Measurements from ENCODE around the gene PRR23E. TPM values are rescaled to one million over a fixed set of nuclear protein-coding genes. Genes with fewer than 3 reads are reported as not detected.

The PRR23E gene
- total RNA-seq, 1 donor from 2014 or later, result not detected

GRCh38 chr3:127161236-127161635, 31.7 kb upstream of the PRR23E start:
- Mint-ChIP-seq H3K4me3 (ENCODE audit: unreplicated experiment) (no peak overlapping the region), H3K27ac (ENCODE audit: unreplicated experiment) (no peak overlapping the region), H3K4me1 (ENCODE audit: low read depth, unreplicated experiment) (no peaks in the 10 kb centered on the region), H3K36me3 (ENCODE audit: low read depth, unreplicated experiment) (no peaks in the 10 kb centered on the region), H3K9me3 (ENCODE audit: unreplicated experiment) (peaks cover 9% of the 10 kb centered on the region), H3K27me3 (ENCODE audit: low read depth, unreplicated experiment) (peaks cover 40% of the 10 kb centered on the region)
- H3K79me2 ChIP-seq (ENCODE audit: insufficient read depth, low read length), result no peaks in the 10 kb centered on the region
- no peaks in the 10 kb centered on the region for H4K20me1 ChIP-seq (ENCODE audit: insufficient read depth, low read length)
- TF ChIP-seq CTCF (IDR thresholded peaks at IDR 0.05; ENCODE audit: insufficient read depth, low read depth, low read length) (no peak), EZH2 (IDR thresholded peaks at IDR 0.05; ENCODE audit: insufficient read depth, low read length) (no peak)
- peaks cover 6% of the 10 kb centered on the region for H3K27me3 ChIP-seq (ENCODE audit: insufficient read depth, low read length)
- no peaks in the 10 kb centered on the region for H3K9me3 ChIP-seq (ENCODE audit: insufficient read depth, low read depth, low read length)
- H3K4me3 ChIP-seq (ENCODE audit: insufficient read depth, low read depth, low read length), result no peak overlapping the region
- H3K36me3 ChIP-seq (ENCODE audit: insufficient read depth, low read length), result no peaks in the 10 kb centered on the region
- no peak for DNase-seq (ENCODE audit: low read depth)
- H3K4me2 ChIP-seq (ENCODE audit: low read length), result no peak overlapping the region
- FAIRE-seq, result no peak
- H3K9ac ChIP-seq (ENCODE audit: low read length), result no peak overlapping the region
- H3K4me1 ChIP-seq (ENCODE audit: insufficient read depth, low read length), result no peaks in the 10 kb centered on the region
- H3K27ac ChIP-seq (ENCODE audit: low read depth, low read length), result no peak overlapping the region
- H2AFZ ChIP-seq (ENCODE audit: low read depth, low read length), result no peak overlapping the region

- no peak overlapping the region for H3K4me2 ChIP-seq (ENCODE audit: low read length)
- no peaks in the 10 kb centered on the region for H3K4me1 Mint-ChIP-seq (ENCODE audit: low read depth, unreplicated experiment)
- H3K9me3 Mint-ChIP-seq (ENCODE audit: unreplicated experiment), result peaks cover 9% of the 10 kb centered on the region
- no peak overlapping the region for H3K4me3 ChIP-seq (ENCODE audit: insufficient read depth, low read depth, low read length)
- H2AFZ ChIP-seq (ENCODE audit: low read depth, low read length), result no peak overlapping the region
- no peak overlapping the region for H3K9ac ChIP-seq (ENCODE audit: low read length)
- H3K27ac ChIP-seq (ENCODE audit: low read depth, low read length), result no peak overlapping the region
- H3K4me3 Mint-ChIP-seq (ENCODE audit: unreplicated experiment), result no peak overlapping the region
- no peaks in the 10 kb centered on the region for H3K9me3 ChIP-seq (ENCODE audit: insufficient read depth, low read depth, low read length)
- H3K27me3 Mint-ChIP-seq (ENCODE audit: low read depth, unreplicated experiment), result peaks cover 47% of the 10 kb centered on the region
- TF ChIP-seq CTCF (IDR thresholded peaks at IDR 0.05; ENCODE audit: insufficient read depth, low read depth, low read length), result no peak
- no peak for TF ChIP-seq EZH2 (IDR thresholded peaks at IDR 0.05; ENCODE audit: insufficient read depth, low read length)
- no peaks in the 10 kb centered on the region for H3K79me2 ChIP-seq (ENCODE audit: insufficient read depth, low read length)
- DNase-seq (ENCODE audit: low read depth) (no peak), FAIRE-seq (no peak)
- H3K4me1 ChIP-seq (ENCODE audit: insufficient read depth, low read length), result no peaks in the 10 kb centered on the region
- H4K20me1 ChIP-seq (ENCODE audit: insufficient read depth, low read length), result no peaks in the 10 kb centered on the region
- no peaks in the 10 kb centered on the region for H3K36me3 Mint-ChIP-seq (ENCODE audit: low read depth, unreplicated experiment)
- H3K27ac Mint-ChIP-seq (ENCODE audit: unreplicated experiment), result no peak overlapping the region
- H3K36me3 ChIP-seq (ENCODE audit: insufficient read depth, low read length), result no peaks in the 10 kb centered on the region
- peaks cover 6% of the 10 kb centered on the region for H3K27me3 ChIP-seq (ENCODE audit: insufficient read depth, low read length)
Measured at GRCh38 chr3:127161973-127162579, 30.9 kb upstream of the PRR23E start.

GRCh38 chr3:127162947-127163645, 29.8 kb upstream of the PRR23E start:
- H3K9me3 ChIP-seq (ENCODE audit: insufficient read depth, low read depth, low read length), result no peaks in the 10 kb centered on the region
- H3K9ac ChIP-seq (ENCODE audit: low read length), result no peak overlapping the region
- TF ChIP-seq EZH2 (IDR thresholded peaks at IDR 0.05; ENCODE audit: insufficient read depth, low read length), result no peak
- TF ChIP-seq CTCF (IDR thresholded peaks at IDR 0.05; ENCODE audit: insufficient read depth, low read depth, low read length), result no peak
- no peak overlapping the region for H3K27ac ChIP-seq (ENCODE audit: low read depth, low read length)
- H3K4me1 Mint-ChIP-seq (ENCODE audit: low read depth, unreplicated experiment), result no peaks in the 10 kb centered on the region
- peaks cover 6% of the 10 kb centered on the region for H3K27me3 ChIP-seq (ENCODE audit: insufficient read depth, low read length)
- H3K36me3 Mint-ChIP-seq (ENCODE audit: low read depth, unreplicated experiment), result no peaks in the 10 kb centered on the region
- no peaks in the 10 kb centered on the region for H3K79me2 ChIP-seq (ENCODE audit: insufficient read depth, low read length)
- H3K36me3 ChIP-seq (ENCODE audit: insufficient read depth, low read length), result no peaks in the 10 kb centered on the region
- H3K4me1 ChIP-seq (ENCODE audit: insufficient read depth, low read length), result no peaks in the 10 kb centered on the region
- H3K27ac Mint-ChIP-seq (ENCODE audit: unreplicated experiment), result no peak overlapping the region
- peaks cover 9% of the 10 kb centered on the region for H3K9me3 Mint-ChIP-seq (ENCODE audit: unreplicated experiment)
- H3K27me3 Mint-ChIP-seq (ENCODE audit: low read depth, unreplicated experiment), result peaks cover 54% of the 10 kb centered on the region
- FAIRE-seq (no peak), DNase-seq (ENCODE audit: low read depth) (no peak)
- H4K20me1 ChIP-seq (ENCODE audit: insufficient read depth, low read length), result no peaks in the 10 kb centered on the region
- no peak overlapping the region for H3K4me3 Mint-ChIP-seq (ENCODE audit: unreplicated experiment)
- H3K4me3 ChIP-seq (ENCODE audit: insufficient read depth, low read depth, low read length), result no peak overlapping the region
- H2AFZ ChIP-seq (ENCODE audit: low read depth, low read length), result no peak overlapping the region
- no peak overlapping the region for H3K4me2 ChIP-seq (ENCODE audit: low read length)

All from astrocyte (in vitro differentiated cells and primary cell).